Chondrocyte (in vitro differentiated cells): ENCODE results near the gene SLC33A1. TPM values are rescaled to one million over a fixed set of nuclear protein-coding genes. Genes with fewer than 3 reads are reported as not detected.

Experiments
- DNase-seq: peaks from one replicate; pipeline ENCODE4 v3.0.0; 2021; ENCODE audit warnings: mixed read lengths, low spot score
- H3K27ac Mint-ChIP-seq: one replicate; pipeline ENCODE4 v1.8.0; 2021; ENCODE audit warnings: mild to moderate bottlenecking, moderate library complexity, mixed read lengths; ENCODE audit not compliant: unreplicated experiment
- H3K27me3 Mint-ChIP-seq: 2 replicates; pipeline ENCODE4 v1.8.0; 2021; ENCODE audit warnings: low read depth, mixed read lengths
- H3K36me3 Mint-ChIP-seq: 2 replicates; pipeline ENCODE4 v1.8.0; 2021; ENCODE audit warnings: low read depth, mixed read lengths
- H3K4me1 Mint-ChIP-seq: 2 replicates; pipeline ENCODE4 v1.8.0; 2021; ENCODE audit warnings: low read depth, mild to moderate bottlenecking, mixed read lengths
- H3K4me3 Mint-ChIP-seq: one replicate; pipeline ENCODE4 v1.8.0; 2021; ENCODE audit warnings: mild to moderate bottlenecking, moderate library complexity, mixed read lengths; ENCODE audit not compliant: unreplicated experiment
- H3K9me3 Mint-ChIP-seq: 2 replicates; pipeline ENCODE4 v1.8.0; 2021; ENCODE audit warnings: low read depth, mixed read lengths
- total RNA-seq: library from RNA; stranded (reverse); gene quantifications from 3 replicates; pipeline ENCODE4 v1.2.1, GENCODE V29; 2021
- TF ChIP-seq, protein P1 (sequence below): fragments of 200-600 bp; sonication (generic); IDR thresholded peaks from 2 replicates; pipeline ENCODE4 v1.5.0; 2021; ENCODE audit warnings: antibody characterized with exemption, mild to moderate bottlenecking, moderate library complexity

SLC33A1 gene
- total RNA-seq, 1 donor from 2014 or later: 30.0 TPM

DNA sequence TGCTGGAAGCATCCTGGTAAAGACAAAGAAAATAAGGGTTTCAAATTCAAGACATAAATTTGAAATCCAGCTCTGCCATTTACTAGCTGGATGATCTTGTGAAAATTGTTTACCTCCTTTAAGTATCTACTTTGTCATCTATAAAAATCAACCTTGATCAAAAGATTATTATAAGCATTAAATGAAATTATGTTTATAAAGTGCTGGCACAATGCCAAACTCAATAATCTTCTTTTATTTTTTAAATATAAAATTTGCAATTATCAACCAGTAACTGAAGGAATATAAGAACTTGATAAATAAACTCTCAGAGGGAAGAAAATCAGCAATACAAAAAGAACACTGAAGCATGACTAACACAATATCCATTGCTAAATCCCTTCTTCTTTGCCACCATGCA lies 73.9 kb downstream of the SLC33A1 start:
- Mint-ChIP-seq H3K4me3 (no peak overlapping the region), H3K27ac (no peak overlapping the region), H3K4me1 (peaks cover 19% of the 10 kb centered on the region), H3K27me3 (no peaks in the 10 kb centered on the region), H3K36me3 (peaks cover 8% of the 10 kb centered on the region), H3K9me3 (peaks cover 8% of the 10 kb centered on the region)
- no peak for DNase-seq
- TF ChIP-seq, protein P1, sequence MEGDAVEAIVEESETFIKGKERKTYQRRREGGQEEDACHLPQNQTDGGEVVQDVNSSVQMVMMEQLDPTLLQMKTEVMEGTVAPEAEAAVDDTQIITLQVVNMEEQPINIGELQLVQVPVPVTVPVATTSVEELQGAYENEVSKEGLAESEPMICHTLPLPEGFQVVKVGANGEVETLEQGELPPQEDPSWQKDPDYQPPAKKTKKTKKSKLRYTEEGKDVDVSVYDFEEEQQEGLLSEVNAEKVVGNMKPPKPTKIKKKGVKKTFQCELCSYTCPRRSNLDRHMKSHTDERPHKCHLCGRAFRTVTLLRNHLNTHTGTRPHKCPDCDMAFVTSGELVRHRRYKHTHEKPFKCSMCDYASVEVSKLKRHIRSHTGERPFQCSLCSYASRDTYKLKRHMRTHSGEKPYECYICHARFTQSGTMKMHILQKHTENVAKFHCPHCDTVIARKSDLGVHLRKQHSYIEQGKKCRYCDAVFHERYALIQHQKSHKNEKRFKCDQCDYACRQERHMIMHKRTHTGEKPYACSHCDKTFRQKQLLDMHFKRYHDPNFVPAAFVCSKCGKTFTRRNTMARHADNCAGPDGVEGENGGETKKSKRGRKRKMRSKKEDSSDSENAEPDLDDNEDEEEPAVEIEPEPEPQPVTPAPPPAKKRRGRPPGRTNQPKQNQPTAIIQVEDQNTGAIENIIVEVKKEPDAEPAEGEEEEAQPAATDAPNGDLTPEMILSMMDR: no peak

DNA sequence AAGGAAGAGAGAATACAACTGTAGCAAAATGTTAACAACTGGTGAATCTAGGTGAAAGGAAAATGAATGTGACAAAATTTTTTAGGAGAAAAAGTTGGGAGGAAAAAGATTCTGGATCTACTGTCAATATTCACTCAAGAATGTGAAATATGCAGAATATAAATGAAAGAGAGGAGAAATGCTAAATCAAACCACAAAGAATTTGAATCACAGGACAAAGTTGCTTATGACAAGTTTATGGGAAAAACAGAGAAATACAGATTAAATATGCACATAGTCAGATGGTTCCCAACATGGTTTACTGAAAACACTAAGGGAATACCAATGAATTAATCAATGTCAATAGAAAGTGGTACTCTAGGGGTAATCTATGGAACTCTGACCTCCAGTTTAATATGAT lies 75.8 kb downstream of the SLC33A1 start:
- TF ChIP-seq, protein P1: no peak
- Mint-ChIP-seq H3K27me3 (no peaks in the 10 kb centered on the region), H3K4me3 (no peak overlapping the region), H3K36me3 (peaks cover 13% of the 10 kb centered on the region), H3K9me3 (peaks cover 8% of the 10 kb centered on the region), H3K4me1 (peaks cover 19% of the 10 kb centered on the region), H3K27ac (peak overlapping the region; percentile 89)
- no peak for DNase-seq

DNA sequence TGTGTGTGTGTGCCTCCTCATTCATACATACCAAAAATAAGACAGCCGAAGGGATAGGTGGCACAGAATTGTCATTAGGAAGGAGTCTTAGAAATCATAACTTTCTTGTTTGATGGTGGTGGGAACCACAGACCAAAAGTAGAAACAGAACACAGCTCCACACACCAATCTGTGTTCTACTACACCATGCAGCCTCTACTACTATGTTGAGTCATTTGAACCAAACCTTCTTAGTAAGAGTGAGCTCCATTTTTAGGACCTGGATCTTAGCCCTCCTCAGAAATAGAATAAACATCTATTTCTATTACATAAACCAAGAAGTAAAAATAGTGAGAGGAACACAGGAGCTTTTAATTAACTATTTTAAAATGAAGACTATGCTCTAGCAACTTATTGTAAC lies 81.4 kb downstream of the SLC33A1 start:
- H3K27ac Mint-ChIP-seq: no peak overlapping the region
- no peak overlapping the region for H3K4me3 Mint-ChIP-seq
- H3K9me3 Mint-ChIP-seq: no peaks in the 10 kb centered on the region
- no peak for DNase-seq
- H3K4me1 Mint-ChIP-seq: peaks cover 3% of the 10 kb centered on the region
- H3K27me3 Mint-ChIP-seq: no peaks in the 10 kb centered on the region
- TF ChIP-seq, protein P1: no peak
- peaks cover 9% of the 10 kb centered on the region for H3K36me3 Mint-ChIP-seq

DNA sequence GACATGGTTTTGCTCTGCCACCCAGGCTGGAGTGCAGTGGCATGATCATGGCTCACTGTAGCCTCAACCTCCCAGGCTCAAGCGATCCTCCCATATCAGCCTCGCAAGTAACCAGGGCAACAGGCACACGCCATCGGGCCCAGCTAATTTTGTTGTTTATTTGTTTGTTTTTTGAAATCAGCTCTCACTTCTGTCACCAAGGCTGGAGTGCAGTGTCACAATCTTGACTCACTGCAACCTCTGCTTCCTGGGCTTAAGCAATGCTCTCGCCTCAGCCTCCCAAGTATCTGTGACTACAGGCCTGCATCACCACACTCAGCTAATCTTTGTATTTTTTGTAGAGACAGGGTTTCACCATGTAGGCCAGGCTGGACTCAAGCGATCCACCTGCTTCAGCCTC lies 83.1 kb downstream of the SLC33A1 start:
- H3K27me3 Mint-ChIP-seq: no peaks in the 10 kb centered on the region
- no peak overlapping the region for H3K27ac Mint-ChIP-seq
- H3K4me3 Mint-ChIP-seq: no peak overlapping the region
- peaks cover 9% of the 10 kb centered on the region for H3K36me3 Mint-ChIP-seq
- DNase-seq: no peak
- TF ChIP-seq, protein P1: no peak
- no peaks in the 10 kb centered on the region for H3K4me1 Mint-ChIP-seq
- no peaks in the 10 kb centered on the region for H3K9me3 Mint-ChIP-seq

Other genes with a start within 250 kb of the SLC33A1 start
- gene PLCH1, start 109.4 kb downstream of the SLC33A1 start, total RNA-seq: 0.07 to 0.17 TPM in 2 of 3 replicates, not detected in the other
- gene C3orf33, start 48.1 kb downstream of the SLC33A1 start, total RNA-seq: 4.1 to 5.1 TPM (median 4.7 TPM) in 3 replicates
- gene GMPS, start 16.2 kb upstream of the SLC33A1 start, total RNA-seq: 56.0 to 66.8 TPM (median 56.4 TPM) in 3 replicates